LNCAP (cell line): ENCODE results near the gene CTBP1.

Experiments
- CTCF ChIP-seq: fragments of 450-650 bp; IDR thresholded peaks from 2 replicates; pipeline ENCODE4 v1.5.1; 2017; ENCODE audit warnings: mild to moderate bottlenecking

Gene CTBP1

GRCh38 chr4:1241936-1242505, 6.9 kb downstream of the CTBP1 start:
- no peak for TF ChIP-seq CTCF

- no peak for TF ChIP-seq CTCF
Observed at GRCh38 chr4:1241466-1241935, 7.4 kb downstream of the CTBP1 start.

- TF ChIP-seq CTCF: no peak
Observed at GRCh38 chr4:1240721-1241465, 8.0 kb downstream of the CTBP1 start.

- no peak for TF ChIP-seq CTCF
Observed at GRCh38 chr4:1239950-1240307, 9.0 kb downstream of the CTBP1 start.

GRCh38 chr4:1239141-1239949, 9.6 kb downstream of the CTBP1 start:
- TF ChIP-seq CTCF: no peak

GRCh38 chr4:1238676-1239000, 10.3 kb downstream of the CTBP1 start:
- TF ChIP-seq CTCF: no peak

GRCh38 chr4:1237981-1238675, 10.8 kb downstream of the CTBP1 start:
- TF ChIP-seq CTCF: no peak
